ENCODE results near the gene TOM1.

The TOM1 gene

GRCh38 chr22:35367331-35367886 lies 67.7 kb downstream of the TOM1 start:
- TF ChIP-seq, protein P1, sequence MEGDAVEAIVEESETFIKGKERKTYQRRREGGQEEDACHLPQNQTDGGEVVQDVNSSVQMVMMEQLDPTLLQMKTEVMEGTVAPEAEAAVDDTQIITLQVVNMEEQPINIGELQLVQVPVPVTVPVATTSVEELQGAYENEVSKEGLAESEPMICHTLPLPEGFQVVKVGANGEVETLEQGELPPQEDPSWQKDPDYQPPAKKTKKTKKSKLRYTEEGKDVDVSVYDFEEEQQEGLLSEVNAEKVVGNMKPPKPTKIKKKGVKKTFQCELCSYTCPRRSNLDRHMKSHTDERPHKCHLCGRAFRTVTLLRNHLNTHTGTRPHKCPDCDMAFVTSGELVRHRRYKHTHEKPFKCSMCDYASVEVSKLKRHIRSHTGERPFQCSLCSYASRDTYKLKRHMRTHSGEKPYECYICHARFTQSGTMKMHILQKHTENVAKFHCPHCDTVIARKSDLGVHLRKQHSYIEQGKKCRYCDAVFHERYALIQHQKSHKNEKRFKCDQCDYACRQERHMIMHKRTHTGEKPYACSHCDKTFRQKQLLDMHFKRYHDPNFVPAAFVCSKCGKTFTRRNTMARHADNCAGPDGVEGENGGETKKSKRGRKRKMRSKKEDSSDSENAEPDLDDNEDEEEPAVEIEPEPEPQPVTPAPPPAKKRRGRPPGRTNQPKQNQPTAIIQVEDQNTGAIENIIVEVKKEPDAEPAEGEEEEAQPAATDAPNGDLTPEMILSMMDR (IDR thresholded peaks at IDR 0.05), result no peak
- Histone ChIP-seq H3K9me3 (no peaks in the 10 kb centered on the region), H3K36me3 (no peaks in the 10 kb centered on the region), H3K27me3 (peaks cover 8% of the 10 kb centered on the region), H3K27ac (peak overlapping the region; percentile 41), H3K4me1 (ENCODE audit: control insufficient read depth in 1 of 2, insufficient read depth in 1 of 2, low read depth in 1 of 2, low read length in 1 of 2) (peaks cover 14 to 18% of the 10 kb centered on the region in 2 experiments), H3K4me3 (ENCODE audit: low read depth in 1 of 2, low read length in 1 of 2) (no peak overlapping the region)

DNA sequence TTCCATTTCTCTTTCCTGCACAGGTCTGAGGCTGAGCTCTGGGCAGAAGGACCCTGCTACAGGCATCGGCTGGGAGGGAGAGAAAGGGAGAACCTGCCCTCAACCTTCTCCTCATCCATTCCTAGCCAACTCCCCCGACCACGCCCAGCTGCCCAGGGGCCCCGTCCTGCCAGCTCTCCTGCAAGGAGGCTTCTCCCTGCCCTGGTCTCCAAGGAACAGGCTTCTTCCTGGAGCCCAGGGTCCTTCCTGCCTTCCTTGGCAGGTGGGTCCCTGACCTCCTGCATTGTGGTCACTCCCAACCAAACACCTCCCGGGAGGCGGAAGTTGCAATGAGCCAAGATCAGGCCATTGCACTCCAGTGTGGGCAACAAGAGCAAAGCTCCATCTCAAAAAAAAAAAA lies 68.7 kb downstream of the TOM1 start:
- Histone ChIP-seq H3K27me3 (peaks cover 8% of the 10 kb centered on the region), H3K9me3 (no peaks in the 10 kb centered on the region), H3K36me3 (no peaks in the 10 kb centered on the region), H3K4me3 (ENCODE audit: low read depth in 1 of 2, low read length in 1 of 2) (no peak overlapping the region), H3K4me1 (ENCODE audit: control insufficient read depth in 1 of 2, insufficient read depth in 1 of 2, low read depth in 1 of 2, low read length in 1 of 2) (peaks cover 14 to 18% of the 10 kb centered on the region in 2 experiments), H3K27ac (no peak overlapping the region)
- TF ChIP-seq, protein P1 (IDR thresholded peaks at IDR 0.05), result no peak

- H3K4me3 ChIP-seq (ENCODE audit: low read depth in 1 of 2, low read length in 1 of 2), result no peak overlapping the region
- H3K4me1 ChIP-seq (ENCODE audit: control insufficient read depth in 1 of 2, insufficient read depth in 1 of 2, low read depth in 1 of 2, low read length in 1 of 2), result peaks cover 21 to 27% of the 10 kb centered on the region in 2 experiments
These were observed 70.3 kb downstream of the TOM1 start for GRCh38 chr22:35369996-35370395.

DNA sequence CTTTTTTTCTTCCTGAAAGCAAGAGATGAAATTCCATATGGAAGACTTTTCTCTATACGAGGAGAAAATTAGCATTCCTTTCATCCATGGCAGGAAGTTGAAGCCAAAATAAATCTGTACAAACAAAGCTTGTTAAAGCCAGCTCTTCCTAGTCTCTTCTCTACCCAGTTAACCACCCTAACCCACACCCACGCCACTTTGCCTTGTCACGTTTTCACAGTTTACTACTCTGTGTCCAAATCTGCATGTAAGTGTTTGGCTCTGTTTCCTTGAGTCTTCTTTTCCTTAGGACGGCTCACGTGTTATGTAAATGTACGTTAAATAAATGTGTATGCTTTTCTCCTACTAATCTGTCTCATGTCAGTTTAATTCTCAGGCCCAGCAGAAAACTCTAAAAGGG lies 74.1 kb downstream of the TOM1 start:
- H3K9me3 ChIP-seq, result no peaks in the 10 kb centered on the region
- TF ChIP-seq, protein P1 (IDR thresholded peaks at IDR 0.05), result no peak
- no peaks in the 10 kb centered on the region for H3K36me3 ChIP-seq
- H3K4me3 ChIP-seq (ENCODE audit: low read depth in 1 of 2, low read length in 1 of 2), result no peak overlapping the region
- H3K27ac ChIP-seq, result no peak overlapping the region
- no peaks in the 10 kb centered on the region for H3K27me3 ChIP-seq
- H3K4me1 ChIP-seq (ENCODE audit: control insufficient read depth in 1 of 2, insufficient read depth in 1 of 2, low read depth in 1 of 2, low read length in 1 of 2), result peaks cover 48 to 55% of the 10 kb centered on the region in 2 experiments

More at GRCh38 chr22:35369996-35370395, 70.3 kb downstream of the TOM1 start:
- Histone ChIP-seq H3K36me3 (no peaks in the 10 kb centered on the region), H3K27me3 (peaks cover 8% of the 10 kb centered on the region), H3K9me3 (no peaks in the 10 kb centered on the region), H3K27ac (no peak overlapping the region)
- TF ChIP-seq, protein P1 (IDR thresholded peaks at IDR 0.05), result no peak

DNA sequence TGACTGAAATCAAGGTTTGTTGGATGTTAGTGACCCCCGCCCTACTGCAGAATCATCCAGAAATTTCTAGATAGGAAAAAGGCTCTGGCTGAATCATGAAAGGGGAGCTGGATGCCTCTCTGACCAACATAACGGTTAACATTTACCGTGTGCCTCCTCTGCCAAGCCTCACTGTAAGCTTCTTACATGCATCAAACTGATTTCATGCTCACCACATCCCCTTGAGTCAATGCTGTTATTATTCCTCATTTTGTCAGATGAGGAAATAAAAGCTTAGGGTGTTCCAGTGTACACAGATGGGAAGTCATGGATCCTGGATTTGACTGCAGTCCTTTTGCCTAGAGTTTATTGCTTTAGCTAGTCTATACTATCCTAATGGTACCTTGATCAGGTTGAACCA lies 75.3 kb downstream of the TOM1 start:
- H3K27me3 ChIP-seq, result no peaks in the 10 kb centered on the region
- no peaks in the 10 kb centered on the region for H3K9me3 ChIP-seq
- TF ChIP-seq, protein P1 (IDR thresholded peaks at IDR 0.05), result no peak
- no peak overlapping the region for H3K4me3 ChIP-seq (ENCODE audit: low read depth in 1 of 2, low read length in 1 of 2)
- H3K36me3 ChIP-seq, result no peaks in the 10 kb centered on the region
- H3K27ac ChIP-seq, result peak overlapping the region; percentile 99
- H3K4me1 ChIP-seq (ENCODE audit: control insufficient read depth in 1 of 2, insufficient read depth in 1 of 2, low read depth in 1 of 2, low read length in 1 of 2), result peaks cover 49 to 58% of the 10 kb centered on the region in 2 experiments

Data from neutrophil (primary cell).